Activated CD4-positive, alpha-beta T cell treated with anti-CD3 and anti-CD28 coated beads for 36 hours (primary cell): ENCODE measurements around the gene KLF11. TPM values are rescaled to one million over a fixed set of nuclear protein-coding genes. Genes with fewer than 3 reads are reported as not detected.
"Not testable (repeated sequence)": the region's sequence is repeated elsewhere in the genome, so short reads cannot be mapped to it uniquely, and the experiment has no call there.

ENCODE experiments used
- ATAC-seq: fragments of 200-7000 bp; cut with Tn5 transposase; one replicate; pipeline ENCODE4 v1.10.0; 2021; ENCODE audit warnings: mild to moderate bottlenecking, moderate library complexity
- CTCF ChIA-PET: fragments of 350-600 bp; sonication (Branson Sonifier 250); formaldehyde crosslinking; loops from one replicate; lab custom pipeline; 2021; ENCODE audit warnings: antibody characterized with exemption; lab: Charles Lee
- POLR2A ChIA-PET: fragments of 350-600 bp; sonication (Branson Sonifier 250); formaldehyde crosslinking; loops from one replicate; lab custom pipeline; 2021; ENCODE audit warnings: antibody characterized with exemption, inconsistent platforms; lab: Charles Lee
- DNase-seq: peaks from one replicate; pipeline ENCODE4 v3.0.0-alpha.2; 2020
- H3K27ac Mint-ChIP-seq: one replicate; pipeline ENCODE4 v1.8.0; 2021; ENCODE audit warnings: mixed read lengths
- H3K27me3 Mint-ChIP-seq: one replicate; pipeline ENCODE4 v1.8.0; 2021; ENCODE audit warnings: mixed read lengths
- H3K36me3 Mint-ChIP-seq: one replicate; pipeline ENCODE4 v1.8.0; 2021; ENCODE audit warnings: low read depth, mixed read lengths
- H3K4me1 Mint-ChIP-seq: one replicate; pipeline ENCODE4 v1.8.0; 2021; ENCODE audit warnings: mixed read lengths
- H3K4me3 Mint-ChIP-seq: one replicate; pipeline ENCODE4 v1.8.0; 2021; ENCODE audit warnings: mild to moderate bottlenecking, moderate library complexity, mixed read lengths
- H3K9me3 Mint-ChIP-seq: one replicate; pipeline ENCODE4 v1.8.0; 2021; ENCODE audit warnings: low read depth, mixed read lengths
- intact Hi-C, 2 experiments: fragments of 100-400 bp; cut with DNase I in 1 of 2; cut with micrococcal nuclease in 1 of 2; formaldehyde crosslinking; loops; one replicate each; pipeline versions ENCODE4 v1.14.2 to v1.15.1; 2022 to 2024; cut with DNase I, micrococcal nuclease
- total RNA-seq, 2 experiments: library from RNA; stranded (reverse); gene quantifications; one replicate each; pipeline ENCODE4 v1.2.3, GENCODE V29; 2021

The KLF11 gene
- total RNA-seq, 2 experiments from 2014 or later: 4.2 to 4.5 TPM

DNA sequence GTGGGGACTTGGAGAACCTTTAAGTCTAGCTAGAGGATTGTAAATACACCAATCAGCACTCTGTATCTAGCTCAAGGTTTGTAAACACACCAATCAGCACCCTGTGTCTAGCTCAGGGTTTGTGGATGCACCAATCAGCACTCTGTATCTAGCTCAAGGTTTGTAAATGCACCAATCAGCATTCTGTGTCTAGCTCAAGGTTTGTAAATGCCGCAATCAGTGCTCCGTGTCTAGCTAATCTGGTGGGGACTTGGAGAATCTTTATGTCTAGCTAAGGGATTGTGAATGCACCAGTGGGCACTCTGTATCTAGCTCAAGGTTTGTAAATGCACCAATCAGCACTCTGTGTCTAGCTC lies 48.5 kb downstream of the KLF11 start:
- POLR2A ChIA-PET: interaction anchor here (0.6 to 1.7 kb wide), 6 partner anchors 15 to 357 kb away, joined by 3 to 5 read pairs (median 3); partner anchors contain the start of genes ODC1 and RRM2
- H3K27ac Mint-ChIP-seq, H3K4me1 Mint-ChIP-seq, intact Hi-C loops, DNase-seq, H3K9me3 Mint-ChIP-seq, H3K4me3 Mint-ChIP-seq, H3K36me3 Mint-ChIP-seq: not testable (repeated sequence)
- CTCF ChIA-PET: interaction anchor here (0.8 to 5.0 kb wide), 10 partner anchors 9 to 343 kb away, joined by 3 to 42 read pairs (median 4); no protein-coding TSS in a partner anchor
- H3K27me3 Mint-ChIP-seq: peaks cover 46% of the 10 kb centered on the region
- ATAC-seq: peak; percentile 37

DNA sequence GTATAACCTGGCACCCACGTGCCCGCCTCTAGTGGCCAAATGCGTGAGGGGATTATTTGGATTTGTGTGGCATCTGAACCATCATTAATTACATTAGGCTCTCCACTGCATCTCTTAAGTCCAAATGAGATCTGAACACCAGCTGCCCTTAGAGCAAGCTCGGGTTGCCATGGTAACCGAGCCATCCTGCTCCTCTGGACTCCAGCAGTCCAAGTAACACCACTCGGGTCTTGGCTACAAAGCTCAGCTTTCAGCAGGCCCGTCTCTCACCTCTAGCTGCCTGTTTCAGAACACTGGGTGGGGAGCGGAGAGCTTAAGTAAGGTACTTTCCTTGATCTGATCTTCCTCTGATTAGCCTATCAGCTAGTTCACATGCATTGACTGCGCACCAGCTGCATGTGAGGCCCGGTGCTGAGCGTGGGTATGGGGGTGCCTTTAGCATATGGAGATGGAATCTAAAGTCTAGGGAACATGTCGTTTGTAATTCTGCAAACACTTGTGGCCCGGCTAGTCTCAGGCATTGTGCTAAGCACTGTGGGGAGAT lies 51.0 kb downstream of the KLF11 start:
- ChIA-PET POLR2A (interaction anchor here (0.6 kb wide), 1 partner anchor 194 kb away, joined by 3 read pairs; no protein-coding TSS in a partner anchor), CTCF (interaction anchor here (0.8 to 4.5 kb wide), 6 partner anchors 11 to 111 kb away, joined by 3 to 61 read pairs (median 4); no protein-coding TSS in a partner anchor)
- Mint-ChIP-seq H3K27me3 (peaks cover 43% of the 10 kb centered on the region), H3K4me1 (peaks cover 3% of the 10 kb centered on the region), H3K36me3 (no peaks in the 10 kb centered on the region), H3K4me3 (no peak overlapping the region), H3K9me3 (no peaks in the 10 kb centered on the region), H3K27ac (no peak overlapping the region)
- DNase-seq: no peak
- no peak for ATAC-seq
- intact Hi-C loops: no loop called here

DNA sequence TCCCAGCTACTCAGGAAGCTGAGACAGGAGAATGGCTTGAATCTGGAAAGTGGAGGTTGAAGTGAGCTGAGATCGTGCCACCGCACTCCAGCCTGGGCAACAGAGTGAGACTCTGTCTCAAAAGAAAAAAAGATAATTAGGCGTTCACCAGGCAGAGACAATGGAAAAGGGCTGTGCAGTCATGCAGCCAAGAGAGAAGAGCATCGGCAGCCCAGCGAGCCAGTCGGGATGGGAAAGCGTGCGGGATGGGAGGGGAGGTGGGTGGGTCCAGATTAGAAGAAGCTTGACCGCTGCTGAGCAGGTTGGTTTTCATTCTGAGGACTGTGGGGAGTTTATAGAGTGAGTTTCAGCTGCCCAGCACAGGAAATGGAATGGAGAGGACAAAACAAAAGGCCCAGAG lies 51.8 kb downstream of the KLF11 start:
- POLR2A ChIA-PET: no interaction called here
- Mint-ChIP-seq H3K36me3 (no peaks in the 10 kb centered on the region), H3K27me3 (peaks cover 37% of the 10 kb centered on the region), H3K4me3 (no peak overlapping the region), H3K4me1 (peaks cover 3% of the 10 kb centered on the region), H3K27ac (no peak overlapping the region), H3K9me3 (no peaks in the 10 kb centered on the region)
- intact Hi-C loops: no loop called here
- CTCF ChIA-PET: interaction anchor here (1.2 to 4.5 kb wide), 5 partner anchors 12 to 112 kb away, joined by 3 to 61 read pairs (median 5); no protein-coding TSS in a partner anchor
- DNase-seq: no peak
- ATAC-seq: no peak

DNA sequence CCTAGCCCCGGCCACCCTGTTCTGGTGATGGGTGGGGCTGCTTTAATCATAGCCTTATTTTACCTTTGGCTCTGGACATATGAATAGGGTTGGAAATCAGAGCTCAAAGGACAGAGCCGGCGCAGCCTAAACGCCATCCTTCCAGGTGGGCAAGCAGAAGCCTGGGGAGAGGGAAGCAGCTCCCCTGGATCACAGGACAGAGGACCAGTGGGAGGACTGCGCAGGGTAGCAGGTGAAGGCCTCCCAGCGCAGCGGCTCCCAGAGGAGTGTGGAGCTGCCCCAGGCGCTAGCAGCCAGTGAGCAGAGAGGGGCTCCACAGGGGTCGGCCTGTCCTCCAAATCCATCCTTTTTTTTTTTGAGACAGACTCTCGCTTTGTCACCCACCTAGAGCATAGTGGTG lies 53.3 kb downstream of the KLF11 start:
- Mint-ChIP-seq H3K27me3 (peaks cover 31% of the 10 kb centered on the region), H3K36me3 (no peaks in the 10 kb centered on the region), H3K4me3 (no peak overlapping the region), H3K27ac (no peak overlapping the region), H3K9me3 (no peaks in the 10 kb centered on the region), H3K4me1 (no peaks in the 10 kb centered on the region)
- ChIA-PET POLR2A (interaction anchor here (1.0 to 1.5 kb wide), 2 partner anchors 24 to 33 kb away, joined by 3 to 6 read pairs; no protein-coding TSS in a partner anchor), CTCF (interaction anchor here (0.6 to 4.5 kb wide), 24 partner anchors 8 to 338 kb away, joined by 3 to 61 read pairs (median 4); no protein-coding TSS in a partner anchor)
- intact Hi-C loops: loop anchor here (1.0 kb wide), 1 partner anchor 24 kb away; no protein-coding TSS in a partner anchor
- ATAC-seq (no peak), DNase-seq (no peak)

DNA sequence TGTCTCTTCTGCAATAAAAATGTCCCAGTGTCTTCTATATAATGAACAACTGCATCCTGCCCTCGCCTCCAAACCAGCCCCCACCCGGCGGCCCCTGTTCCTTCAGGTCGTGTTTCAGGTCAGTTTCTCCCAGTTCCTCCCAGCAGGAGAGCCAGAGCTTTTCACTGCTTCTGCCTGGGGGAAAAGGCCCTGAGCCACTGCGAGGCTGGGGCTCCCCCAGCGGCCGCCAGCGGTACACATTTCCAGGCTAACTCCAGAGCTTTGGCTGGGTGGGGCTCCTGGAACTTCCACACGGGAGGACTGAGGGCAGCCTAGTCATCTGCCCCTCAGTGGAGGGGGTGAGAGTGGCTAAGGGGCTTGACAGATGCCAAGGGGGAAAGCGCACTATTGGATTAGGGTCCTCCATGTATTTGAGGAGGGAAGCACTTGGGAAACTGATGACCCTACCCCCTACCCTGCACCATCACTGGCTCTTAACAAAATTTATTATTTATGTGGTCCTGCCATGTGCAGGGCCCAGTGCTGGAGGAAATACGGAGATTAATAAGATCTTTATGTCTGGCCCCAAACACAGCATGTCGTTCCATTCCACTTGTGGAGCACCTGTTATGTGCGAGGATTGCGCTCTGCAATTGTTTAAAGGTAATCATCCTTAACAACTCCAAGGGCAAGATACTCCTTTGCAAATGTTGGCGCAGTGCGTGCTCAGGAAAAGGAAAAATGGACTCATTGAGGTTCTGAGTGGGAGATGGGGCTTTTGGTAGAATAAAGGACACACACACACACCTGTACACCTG lies 54.2 kb downstream of the KLF11 start:
- CTCF ChIA-PET: interaction anchor here (0.6 to 4.5 kb wide), 31 partner anchors 9 to 578 kb away, joined by 3 to 61 read pairs (median 4); no protein-coding TSS in a partner anchor
- Mint-ChIP-seq H3K4me3 (no peak overlapping the region), H3K36me3 (no peaks in the 10 kb centered on the region), H3K4me1 (no peaks in the 10 kb centered on the region), H3K9me3 (no peaks in the 10 kb centered on the region), H3K27ac (no peak overlapping the region), H3K27me3 (peaks cover 24% of the 10 kb centered on the region)
- intact Hi-C loops: loop anchor here (1.0 kb wide), 1 partner anchor 25 kb away; no protein-coding TSS in a partner anchor
- POLR2A ChIA-PET: interaction anchor here (1.0 to 1.5 kb wide), 2 partner anchors 25 to 32 kb away, joined by 3 to 6 read pairs; no protein-coding TSS in a partner anchor
- peak; percentile 83 for ATAC-seq
- DNase-seq: peak; percentile 59

DNA sequence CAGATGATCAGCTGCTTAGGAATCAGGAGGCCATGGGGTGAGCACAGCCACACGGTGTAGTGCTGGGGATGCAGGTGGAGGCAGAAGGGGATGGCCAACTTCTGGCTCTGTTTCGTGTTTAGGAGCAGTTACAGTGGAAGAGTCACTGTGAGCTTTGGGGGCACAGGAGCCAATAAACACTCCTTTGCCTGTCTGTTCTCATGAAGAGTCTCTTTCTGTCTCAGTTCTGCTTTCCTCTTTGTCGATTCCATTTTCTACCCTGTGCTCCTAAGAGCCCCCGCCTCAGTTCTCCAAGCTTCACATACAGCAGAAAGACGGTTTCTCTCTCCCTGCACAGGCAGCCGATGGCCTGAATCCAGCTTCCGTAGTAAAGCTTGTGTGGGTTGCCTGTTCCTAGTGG lies 58.1 kb downstream of the KLF11 start:
- Mint-ChIP-seq H3K9me3 (no peaks in the 10 kb centered on the region), H3K4me3 (no peak overlapping the region), H3K27ac (no peak overlapping the region), H3K36me3 (no peaks in the 10 kb centered on the region), H3K27me3 (peaks cover 3% of the 10 kb centered on the region), H3K4me1 (no peaks in the 10 kb centered on the region)
- intact Hi-C loops: no loop called here
- CTCF ChIA-PET: interaction anchor here (0.6 to 0.9 kb wide), 2 partner anchors 23 to 93 kb away, joined by 3 to 4 read pairs; no protein-coding TSS in a partner anchor
- no peak for ATAC-seq
- POLR2A ChIA-PET: no interaction called here
- DNase-seq: no peak

DNA sequence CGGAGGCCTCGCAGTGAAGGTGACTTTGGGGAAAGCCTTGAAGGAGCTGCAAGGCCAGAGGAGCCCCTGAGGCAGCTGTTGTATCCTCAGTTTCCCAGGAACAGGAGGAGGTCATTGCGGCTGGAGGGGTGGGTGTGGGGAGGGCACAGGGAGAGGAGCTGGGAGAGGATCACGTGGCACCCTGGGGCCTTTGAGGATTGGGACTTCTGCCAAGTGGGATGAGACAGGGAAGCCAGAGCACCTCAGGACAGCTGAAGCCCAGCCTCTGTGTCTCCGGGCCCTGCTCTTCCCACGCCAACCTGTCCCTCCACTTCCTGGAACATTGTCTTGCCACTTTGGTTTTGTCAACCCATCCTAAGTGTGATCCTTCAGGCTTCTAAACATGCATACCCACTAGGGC lies 59.8 kb downstream of the KLF11 start:
- POLR2A ChIA-PET: no interaction called here
- DNase-seq: no peak
- H3K27me3 Mint-ChIP-seq: peaks cover 3% of the 10 kb centered on the region
- intact Hi-C loops: no loop called here
- CTCF ChIA-PET: interaction anchor here (1.0 to 1.1 kb wide), 2 partner anchors 12 to 31 kb away, joined by 3 to 4 read pairs; no protein-coding TSS in a partner anchor
- no peaks in the 10 kb centered on the region for H3K4me1 Mint-ChIP-seq
- H3K36me3 Mint-ChIP-seq: peaks cover 2% of the 10 kb centered on the region
- H3K4me3 Mint-ChIP-seq: no peak overlapping the region
- H3K9me3 Mint-ChIP-seq: peaks cover 6% of the 10 kb centered on the region
- H3K27ac Mint-ChIP-seq: no peak overlapping the region
- ATAC-seq: no peak

Other genes starting within 250 kb of the KLF11 start
- gene TAF1B, start 200.1 kb upstream of the KLF11 start, total RNA-seq: 10 to 100 TPM; 28.7 to 28.8 TPM
- gene GRHL1, start 91.9 kb upstream of the KLF11 start, total RNA-seq: under 1 TPM; 0.27 to 0.53 TPM
- not detected for gene CYS1, start 36.9 kb downstream of the KLF11 start, total RNA-seq
- 100 to 1,000 TPM; 382 to 469 TPM for gene RRM2, start 79.2 kb downstream of the KLF11 start, total RNA-seq